Measurements from ENCODE around the gene RASGRP3.

Gene RASGRP3

GRCh38 chr2:33494877-33495641 lies 18.6 kb downstream of the RASGRP3 start:
- no peaks in the 10 kb centered on the region for H3K4me1 ChIP-seq (ENCODE audit: insufficient read depth, poor library complexity, severe bottlenecking)
- no peaks in the 10 kb centered on the region for H3K36me3 ChIP-seq (ENCODE audit: low read depth)
- no peaks in the 10 kb centered on the region for H3K9me3 ChIP-seq (ENCODE audit: severe bottlenecking)
- H3K27ac ChIP-seq (ENCODE audit: poor library complexity, severe bottlenecking), result no peak overlapping the region
- H3K27me3 ChIP-seq (ENCODE audit: insufficient read depth, poor library complexity, severe bottlenecking), result peaks cover 3% of the 10 kb centered on the region
- DNase-seq (ENCODE audit: low spot score) (no peak), ATAC-seq (ENCODE audit: low read depth) (no peak)
- H3K4me3 ChIP-seq (ENCODE audit: severe bottlenecking), result no peak overlapping the region
- no peak for TF ChIP-seq CTCF (IDR thresholded peaks at IDR 0.05; ENCODE audit: poor library complexity, severe bottlenecking)

GRCh38 chr2:33495683-33496082 lies 19.2 kb downstream of the RASGRP3 start:
- DNase-seq (ENCODE audit: low spot score), result no peak
- H3K9me3 ChIP-seq (ENCODE audit: severe bottlenecking), result no peaks in the 10 kb centered on the region
- peaks cover 3% of the 10 kb centered on the region for H3K27me3 ChIP-seq (ENCODE audit: insufficient read depth, poor library complexity, severe bottlenecking)
- no peak for ATAC-seq (ENCODE audit: low read depth)
- H3K4me1 ChIP-seq (ENCODE audit: insufficient read depth, poor library complexity, severe bottlenecking), result no peaks in the 10 kb centered on the region
- TF ChIP-seq CTCF (IDR thresholded peaks at IDR 0.05; ENCODE audit: poor library complexity, severe bottlenecking), result no peak
- no peak overlapping the region for H3K27ac ChIP-seq (ENCODE audit: poor library complexity, severe bottlenecking)
- no peak overlapping the region for H3K4me3 ChIP-seq (ENCODE audit: severe bottlenecking)
- H3K36me3 ChIP-seq (ENCODE audit: low read depth), result no peaks in the 10 kb centered on the region

- no peak overlapping the region for H3K27ac ChIP-seq (ENCODE audit: poor library complexity, severe bottlenecking)
- no peak for TF ChIP-seq CTCF (IDR thresholded peaks at IDR 0.05; ENCODE audit: poor library complexity, severe bottlenecking)
- peaks cover 3% of the 10 kb centered on the region for H3K27me3 ChIP-seq (ENCODE audit: insufficient read depth, poor library complexity, severe bottlenecking)
- no peak for ATAC-seq (ENCODE audit: low read depth)
- DNase-seq (ENCODE audit: low spot score), result no peak
- H3K4me3 ChIP-seq (ENCODE audit: severe bottlenecking), result no peak overlapping the region
- H3K4me1 ChIP-seq (ENCODE audit: insufficient read depth, poor library complexity, severe bottlenecking), result no peaks in the 10 kb centered on the region
- no peaks in the 10 kb centered on the region for H3K9me3 ChIP-seq (ENCODE audit: severe bottlenecking)
- H3K36me3 ChIP-seq (ENCODE audit: low read depth), result no peaks in the 10 kb centered on the region
Observed at GRCh38 chr2:33496150-33496549, 19.7 kb downstream of the RASGRP3 start.

GRCh38 chr2:33496726-33497125 lies 20.3 kb downstream of the RASGRP3 start:
- Histone ChIP-seq H3K4me1 (ENCODE audit: insufficient read depth, poor library complexity, severe bottlenecking) (no peaks in the 10 kb centered on the region), H3K27ac (ENCODE audit: poor library complexity, severe bottlenecking) (no peak overlapping the region)

More at GRCh38 chr2:33496726-33497125, 20.3 kb downstream of the RASGRP3 start:
- Histone ChIP-seq H3K27me3 (ENCODE audit: insufficient read depth, poor library complexity, severe bottlenecking) (peaks cover 3% of the 10 kb centered on the region), H3K9me3 (ENCODE audit: severe bottlenecking) (no peaks in the 10 kb centered on the region), H3K4me3 (ENCODE audit: severe bottlenecking) (no peak overlapping the region), H3K36me3 (ENCODE audit: low read depth) (no peaks in the 10 kb centered on the region)
- no peak for TF ChIP-seq CTCF (IDR thresholded peaks at IDR 0.05; ENCODE audit: poor library complexity, severe bottlenecking)
- DNase-seq (ENCODE audit: low spot score), result no peak
- no peak for ATAC-seq (ENCODE audit: low read depth)
